Fibroblast of skin of abdomen (primary cell): ENCODE results near the gene KRT7.
"Not testable (repeated sequence)": the region's sequence is repeated elsewhere in the genome, so short reads cannot be mapped to it uniquely, and the experiment has no call there.

Experiments used
- DNase-seq: peaks from one replicate; pipeline ENCODE4 v3.0.0-alpha.2; 2013

The KRT7 gene

DNA sequence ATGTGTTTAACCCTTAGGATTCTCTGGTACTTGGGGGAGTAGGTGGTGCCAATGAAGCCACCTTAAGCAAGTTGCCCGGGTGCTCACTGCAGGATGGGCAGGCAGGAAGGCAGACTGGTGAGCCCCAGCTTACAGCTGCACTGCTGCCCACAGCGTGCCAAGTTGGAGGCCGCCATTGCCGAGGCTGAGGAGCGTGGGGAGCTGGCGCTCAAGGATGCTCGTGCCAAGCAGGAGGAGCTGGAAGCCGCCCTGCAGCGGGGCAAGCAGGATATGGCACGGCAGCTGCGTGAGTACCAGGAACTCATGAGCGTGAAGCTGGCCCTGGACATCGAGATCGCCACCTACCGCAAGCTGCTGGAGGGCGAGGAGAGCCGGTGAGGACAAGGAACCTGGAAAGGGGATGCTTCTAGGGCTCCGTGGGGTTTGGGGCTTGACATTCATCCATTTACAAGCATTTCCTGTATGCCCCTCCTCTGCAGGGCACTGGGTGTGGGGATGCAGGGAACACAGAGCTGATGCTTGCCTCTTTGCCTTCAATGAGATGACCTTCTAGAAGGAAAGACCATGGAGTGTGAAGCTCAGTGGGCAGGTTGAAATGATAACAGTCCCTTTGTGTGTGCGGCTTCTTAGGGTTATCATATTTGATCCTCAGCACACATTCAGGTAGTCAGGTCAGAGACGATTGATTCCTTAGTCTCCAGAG, 12.4 kb downstream of the KRT7 start:
- DNase-seq: no peak

DNA sequence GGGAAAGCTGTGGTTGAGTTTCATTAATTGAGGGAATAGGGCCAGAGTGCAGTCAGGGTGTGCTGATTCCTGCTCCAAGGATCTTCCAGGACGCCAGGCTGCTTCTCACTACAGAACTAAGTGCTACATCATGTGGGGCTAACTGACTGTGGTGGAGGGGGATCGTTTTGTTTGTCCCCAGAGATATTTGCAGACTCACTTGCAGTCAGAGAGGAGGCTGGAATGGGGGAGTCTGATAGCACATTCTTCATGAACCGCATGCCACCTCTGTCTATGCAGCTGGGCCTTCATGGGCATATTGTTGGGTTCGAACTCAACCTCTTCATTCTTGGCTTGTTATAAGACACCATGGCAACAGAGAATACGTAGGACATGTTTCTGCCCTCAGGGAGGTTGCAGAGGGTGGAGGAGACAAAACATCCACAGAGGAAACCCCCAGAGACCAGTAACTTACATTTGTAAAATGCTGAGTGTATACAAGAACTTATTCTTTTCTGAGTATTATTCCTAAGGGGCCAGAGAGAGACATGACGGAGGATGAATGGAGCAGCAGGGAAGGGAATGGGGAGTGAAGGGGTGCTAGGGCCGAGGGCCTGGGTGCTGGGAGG, 13.0 kb downstream of the KRT7 start:
- no peak for DNase-seq

DNA sequence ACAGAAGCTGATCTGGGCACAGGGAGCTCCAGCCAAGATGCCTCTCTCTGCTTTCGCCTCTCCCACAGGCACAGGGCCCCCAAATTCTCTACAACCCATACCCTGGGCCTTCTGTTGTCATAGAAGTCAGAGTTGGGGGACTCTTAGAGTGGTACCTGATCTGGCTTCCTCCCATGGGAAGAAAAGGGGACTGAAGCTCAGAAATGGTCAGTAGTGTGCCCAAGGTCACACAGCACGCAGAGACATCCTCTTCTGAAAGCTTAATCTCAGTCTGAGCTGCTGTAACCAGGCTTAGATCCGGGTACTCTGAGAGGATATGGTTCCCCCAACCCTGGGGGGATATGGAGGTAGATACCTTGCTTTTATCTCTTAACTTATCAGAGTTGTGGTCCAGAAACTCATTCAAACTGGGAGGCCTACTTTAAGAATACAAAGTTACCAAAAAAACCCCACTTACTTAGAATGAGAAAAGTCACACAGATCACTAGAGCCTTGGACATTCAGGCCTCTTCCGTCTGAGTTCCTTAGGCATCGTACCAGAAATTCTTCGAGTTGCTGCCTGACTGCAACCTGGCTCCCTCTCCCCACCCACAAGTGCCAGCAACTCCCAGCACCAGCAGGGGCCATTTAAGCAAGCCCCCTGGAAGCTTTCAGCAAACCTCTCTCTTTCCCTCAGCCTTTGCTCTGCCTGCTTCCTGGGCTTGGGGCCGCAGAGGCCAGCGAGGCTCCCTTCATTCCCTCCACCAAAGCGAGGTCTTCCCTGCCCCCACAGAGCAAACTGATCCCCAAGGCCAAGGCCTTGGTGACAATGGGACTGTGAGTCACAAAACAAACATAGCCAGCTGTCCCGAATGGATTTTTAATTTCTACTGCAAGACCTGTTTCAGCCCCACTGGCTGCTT, 13.9 kb downstream of the KRT7 start:
- DNase-seq: no peak

DNA sequence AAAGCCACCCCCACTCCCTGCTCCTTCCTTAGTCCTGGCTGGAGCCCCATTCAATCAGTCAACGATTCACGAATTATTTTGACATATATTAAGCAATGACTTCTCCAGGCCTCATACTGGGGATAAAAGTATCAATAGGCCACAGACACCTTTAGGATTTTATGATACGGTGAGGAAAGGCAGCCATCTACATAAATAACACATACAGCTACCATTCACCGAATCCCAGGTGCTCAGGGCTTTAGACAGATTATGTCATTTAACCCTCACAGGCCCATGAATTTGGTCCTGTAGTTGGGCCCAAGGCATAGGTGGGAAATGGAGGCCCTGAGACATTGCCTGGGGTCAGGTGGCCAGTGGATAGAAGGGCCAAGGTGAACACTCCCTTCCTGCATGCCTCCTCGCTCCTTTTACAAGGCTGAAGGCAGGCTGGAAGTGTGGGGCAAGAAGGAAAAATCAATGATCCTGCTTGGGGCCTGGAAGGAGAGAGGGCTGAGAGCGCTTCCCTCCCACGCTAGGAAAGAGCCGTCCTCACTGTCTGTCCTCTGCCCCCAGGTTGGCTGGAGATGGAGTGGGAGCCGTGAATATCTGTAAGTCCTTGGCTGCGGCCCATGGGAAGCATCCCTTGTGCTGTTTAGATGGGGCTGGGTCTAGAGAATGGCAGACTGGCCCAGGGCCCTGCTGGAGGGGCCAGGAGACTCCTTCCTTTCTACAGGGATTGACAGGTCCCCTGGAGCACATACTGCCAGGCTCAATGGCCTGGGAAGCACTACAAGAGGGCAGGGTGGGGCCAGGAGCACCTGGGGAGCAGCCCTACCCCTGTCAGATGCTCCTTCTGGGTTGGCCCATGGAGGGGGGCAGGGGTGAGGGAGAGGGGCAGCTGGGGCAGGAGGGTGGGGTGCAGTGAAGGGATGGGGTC, 14.8 kb downstream of the KRT7 start:
- DNase-seq: no peak

DNA sequence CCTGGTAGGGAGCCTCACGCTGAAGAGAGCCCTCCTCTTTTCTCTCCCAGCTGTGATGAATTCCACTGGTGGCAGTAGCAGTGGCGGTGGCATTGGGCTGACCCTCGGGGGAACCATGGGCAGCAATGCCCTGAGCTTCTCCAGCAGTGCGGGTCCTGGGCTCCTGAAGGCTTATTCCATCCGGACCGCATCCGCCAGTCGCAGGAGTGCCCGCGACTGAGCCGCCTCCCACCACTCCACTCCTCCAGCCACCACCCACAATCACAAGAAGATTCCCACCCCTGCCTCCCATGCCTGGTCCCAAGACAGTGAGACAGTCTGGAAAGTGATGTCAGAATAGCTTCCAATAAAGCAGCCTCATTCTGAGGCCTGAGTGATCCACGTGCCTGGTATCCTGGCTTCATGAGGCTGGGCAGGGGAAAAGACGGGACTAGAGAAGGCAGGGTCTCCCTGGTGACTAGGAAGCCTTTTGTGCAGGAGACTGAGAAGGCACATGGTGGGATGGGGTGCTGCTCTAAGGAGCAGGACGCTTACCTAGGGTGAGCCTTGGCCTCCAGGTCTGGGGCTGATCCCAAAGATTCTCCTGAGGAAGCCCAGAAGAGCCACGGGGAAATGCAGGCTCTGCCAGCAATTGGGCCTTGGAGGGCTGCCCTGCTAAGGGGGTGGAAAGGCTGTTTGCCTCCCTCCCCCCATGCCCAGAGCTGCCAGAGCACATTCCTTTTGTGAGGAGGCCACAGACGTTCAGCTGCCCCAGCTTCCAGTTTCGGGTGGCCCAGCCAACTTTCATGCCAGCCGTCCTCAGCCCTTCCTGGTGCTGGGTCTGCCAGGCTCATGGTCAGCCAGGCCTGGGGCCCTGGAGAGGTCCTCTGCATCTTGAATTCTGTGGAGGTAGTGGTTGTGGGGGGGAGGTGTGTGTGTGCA, 15.8 kb downstream of the KRT7 start:
- DNase-seq: no peak

DNA sequence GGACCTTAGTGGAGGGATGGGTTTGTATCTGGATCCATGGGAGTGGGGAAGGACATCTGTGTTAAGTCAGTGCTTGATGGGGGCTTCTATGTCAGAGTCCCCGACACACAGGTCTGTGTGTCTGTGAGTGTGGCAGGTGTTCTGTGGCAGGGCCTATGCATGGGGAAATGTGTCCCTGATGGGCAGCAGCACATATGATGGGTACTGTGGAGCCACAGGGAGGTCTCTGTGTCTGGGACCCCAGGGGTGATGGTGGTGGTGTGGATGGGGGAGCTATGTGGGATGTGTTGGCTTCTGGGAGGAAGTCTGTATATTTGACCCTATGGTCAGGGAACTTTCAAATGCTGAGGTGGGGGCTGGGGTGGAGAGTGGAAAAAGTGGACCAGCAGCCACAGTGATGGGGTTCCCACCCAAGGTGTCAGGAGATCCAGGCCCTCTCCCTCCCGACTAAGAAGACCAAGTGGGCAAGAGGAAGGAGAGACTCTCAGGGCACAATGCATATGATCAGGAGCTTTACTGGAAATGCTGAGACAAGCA, 16.5 kb downstream of the KRT7 start:
- DNase-seq: no peak

DNA sequence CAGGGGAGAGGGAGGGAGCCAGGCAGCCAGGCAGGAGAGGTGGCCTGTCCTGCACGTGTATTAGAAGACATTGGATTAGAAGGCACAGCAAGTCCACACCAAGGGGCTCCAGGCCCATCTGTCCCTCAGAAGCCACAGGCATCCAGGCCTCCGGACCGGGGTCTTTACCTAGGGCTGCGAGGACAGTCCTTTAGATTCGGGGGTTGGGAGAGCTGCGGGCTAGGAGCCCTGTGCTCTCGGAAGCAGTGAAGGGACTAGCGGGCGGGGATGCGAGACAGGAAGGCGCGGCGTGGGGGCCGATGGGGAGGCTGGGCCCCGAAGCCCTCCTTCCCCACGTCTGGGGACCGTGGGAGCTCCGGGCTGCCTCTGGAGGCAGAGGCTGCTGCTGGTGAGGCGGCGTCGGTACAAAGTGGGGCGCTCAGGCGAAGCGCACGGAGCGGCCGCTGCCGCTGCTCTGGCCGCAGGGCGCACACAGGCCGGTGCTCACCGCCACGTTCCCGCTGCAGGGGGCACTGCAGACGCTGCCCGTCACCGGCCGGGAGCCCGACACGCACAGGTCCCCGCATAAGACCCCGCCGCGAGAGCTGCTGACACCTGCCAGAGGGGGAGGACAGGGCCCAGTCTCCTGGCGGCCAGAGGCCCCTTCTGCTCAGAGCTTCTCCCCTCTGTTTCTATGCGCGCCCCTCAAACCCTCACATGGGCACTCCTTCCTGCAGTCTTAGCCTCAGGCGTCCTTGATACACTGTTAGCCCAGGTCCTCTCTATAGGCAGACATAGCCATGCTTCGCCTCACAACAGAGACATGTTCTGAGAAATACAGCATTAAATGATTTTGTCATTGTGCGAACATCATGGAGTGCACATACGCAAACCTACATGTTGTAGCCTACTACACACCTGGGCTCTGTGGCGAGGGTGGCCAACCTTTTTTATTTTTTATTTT, 17.3 kb downstream of the KRT7 start:
- no peak for DNase-seq

DNA sequence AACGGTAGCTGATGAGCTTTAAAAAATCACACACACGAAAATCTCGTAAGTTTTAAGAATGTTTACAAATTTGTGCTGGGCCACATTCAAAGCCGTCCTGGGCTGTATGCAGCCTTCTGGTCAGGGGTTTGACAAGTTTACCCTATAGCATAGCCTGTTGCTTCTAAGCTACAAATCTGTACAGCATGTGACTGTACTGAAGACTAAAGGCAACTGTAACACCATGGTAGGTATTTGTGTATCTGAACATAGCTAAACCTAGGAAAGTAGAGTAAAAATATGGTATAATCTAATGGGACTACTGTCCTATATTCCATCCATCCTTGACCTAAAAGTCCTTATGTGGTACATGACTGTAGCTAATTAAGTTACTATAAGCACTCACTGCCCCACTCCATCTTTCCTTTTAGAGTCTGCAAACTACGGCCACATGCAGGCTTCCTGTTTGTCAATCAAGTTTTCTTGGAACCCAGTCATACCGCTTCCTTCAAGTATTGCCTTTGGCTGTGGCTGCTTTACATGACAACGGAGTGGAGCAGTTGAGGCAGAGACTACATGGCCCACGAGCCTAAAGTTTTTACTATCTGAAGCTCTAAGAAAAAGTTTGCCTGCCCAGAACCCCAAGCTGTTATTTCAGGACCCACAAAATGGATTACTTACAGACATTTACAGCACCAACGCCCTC, 18.5 kb downstream of the KRT7 start:
- DNase-seq: no peak

DNA sequence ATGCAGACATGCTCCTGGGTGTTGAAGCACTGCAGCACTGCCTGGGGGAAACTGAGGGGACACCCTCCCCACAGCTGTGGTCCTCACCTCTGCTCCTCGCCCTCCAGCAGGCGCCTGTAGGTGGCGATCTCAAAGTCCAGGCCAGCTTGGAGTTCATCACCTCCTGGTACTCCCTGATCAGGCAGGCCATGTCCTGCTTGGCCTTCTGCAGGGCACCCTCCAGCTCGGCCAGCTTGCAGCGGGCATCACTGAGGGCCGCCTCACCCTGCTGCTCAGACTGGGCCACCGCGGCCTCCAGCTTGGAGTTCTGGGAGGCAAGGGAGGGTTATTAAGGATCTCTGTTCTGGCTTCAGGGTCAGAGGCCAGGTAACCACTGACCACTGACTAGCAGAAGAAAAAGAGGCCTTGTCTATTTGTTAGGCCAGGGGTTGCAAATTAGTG, 19.2 kb downstream of the KRT7 start:
- DNase-seq: not testable (repeated sequence)

DNA sequence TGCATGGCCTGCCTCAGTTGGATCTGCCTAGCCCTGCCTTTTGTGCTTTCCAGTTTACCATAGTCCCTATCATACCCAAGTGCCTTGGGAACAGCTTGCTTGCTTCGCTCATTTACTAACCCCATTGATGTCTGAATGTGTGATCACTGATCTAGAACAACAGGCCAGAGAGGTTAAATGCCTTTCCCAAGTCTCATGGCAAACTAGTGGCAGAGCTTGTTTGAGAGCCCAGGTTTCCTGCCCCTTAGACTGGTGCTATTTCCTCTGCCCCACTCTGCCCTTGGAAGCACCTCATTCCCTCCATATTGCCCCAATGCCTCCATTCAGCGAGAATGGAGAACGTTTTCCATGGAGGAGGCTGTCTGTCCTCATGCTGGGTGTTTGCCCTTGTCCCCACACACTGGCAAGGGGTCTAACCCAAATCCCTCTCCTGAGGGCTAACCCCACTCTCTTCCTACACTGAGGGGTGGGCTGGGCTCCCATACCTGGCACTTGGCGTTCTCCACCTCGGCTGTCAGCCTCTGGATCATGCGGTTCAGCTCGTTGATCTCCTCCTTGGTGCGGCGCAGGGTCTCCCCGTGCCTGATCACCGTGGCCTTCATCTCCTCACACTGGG, 19.8 kb downstream of the KRT7 start:
- DNase-seq: no peak

DNA sequence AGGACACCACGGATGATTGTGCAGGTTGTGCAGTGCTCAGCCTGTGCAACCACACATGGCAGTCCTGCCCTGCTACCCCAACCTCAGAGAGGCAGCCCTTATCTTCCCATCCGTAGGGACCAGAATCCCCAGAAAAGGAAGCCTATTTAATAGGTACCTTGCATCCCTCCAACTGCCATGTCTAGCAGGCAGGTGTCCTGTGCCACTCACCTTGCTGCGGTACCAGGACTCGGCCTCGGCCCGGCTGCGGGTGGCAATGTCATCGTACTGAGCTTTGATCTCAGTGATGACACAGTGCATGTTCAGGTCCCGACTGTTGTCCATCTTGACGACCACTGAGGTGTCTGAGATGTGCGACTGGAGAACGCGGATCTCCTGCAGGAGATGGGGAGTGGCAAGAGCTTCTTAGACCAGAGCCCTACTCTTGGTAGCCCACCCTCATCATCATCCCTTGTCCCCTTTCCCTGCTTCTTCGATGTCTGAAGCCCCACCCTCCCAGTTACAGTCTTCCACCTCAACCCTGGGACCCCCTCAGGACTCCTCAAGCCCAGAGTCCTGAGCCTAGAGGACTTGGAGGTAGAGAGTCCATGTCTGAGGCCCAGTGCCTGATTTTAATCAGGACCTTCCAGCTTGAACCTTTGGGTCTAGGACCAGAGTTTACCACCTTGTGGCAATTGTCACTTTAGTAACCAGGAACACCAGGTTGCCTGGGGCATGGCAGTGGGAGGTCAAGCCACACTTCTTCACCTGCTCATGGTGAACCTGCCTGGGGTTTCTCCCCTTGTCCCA, 20.5 kb downstream of the KRT7 start:
- no peak for DNase-seq

DNA sequence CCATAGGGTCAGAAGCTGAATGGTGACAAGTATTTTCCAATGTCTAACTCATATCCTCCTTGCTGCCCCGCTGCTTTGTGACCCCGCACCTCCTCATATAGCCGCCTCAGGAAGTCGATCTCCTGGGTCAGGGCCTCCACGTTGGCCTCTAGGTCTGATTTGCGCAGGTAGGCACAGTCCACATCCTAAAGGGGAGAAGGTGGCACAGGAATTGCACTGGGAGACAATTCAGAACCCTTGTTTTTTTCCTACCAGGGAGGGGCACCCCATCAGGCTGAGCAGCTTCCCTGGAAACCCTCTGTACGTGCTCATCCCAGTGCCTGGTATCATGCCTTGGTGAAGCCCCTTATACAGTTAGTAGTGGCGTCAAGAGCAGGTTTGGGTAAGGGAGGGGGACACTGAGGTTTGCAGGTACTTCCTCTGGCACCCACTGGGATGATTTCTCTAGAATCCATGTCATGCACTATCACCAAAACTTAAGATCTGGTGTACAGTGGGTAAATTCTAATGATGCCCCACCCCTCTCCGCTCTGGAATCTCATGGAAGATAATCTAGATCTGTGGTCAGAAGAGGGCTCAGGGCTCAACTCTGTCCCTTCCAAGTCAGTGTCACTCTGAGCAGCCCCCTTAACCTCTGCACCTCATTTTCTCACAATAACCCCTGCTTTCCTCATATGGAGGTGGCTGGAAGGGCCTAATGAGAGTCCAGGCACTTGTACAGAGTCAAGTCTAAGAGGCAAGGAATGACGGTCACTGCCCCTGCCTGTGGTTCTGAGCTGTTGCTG, 21.3 kb downstream of the KRT7 start:
- DNase-seq: no peak

DNA sequence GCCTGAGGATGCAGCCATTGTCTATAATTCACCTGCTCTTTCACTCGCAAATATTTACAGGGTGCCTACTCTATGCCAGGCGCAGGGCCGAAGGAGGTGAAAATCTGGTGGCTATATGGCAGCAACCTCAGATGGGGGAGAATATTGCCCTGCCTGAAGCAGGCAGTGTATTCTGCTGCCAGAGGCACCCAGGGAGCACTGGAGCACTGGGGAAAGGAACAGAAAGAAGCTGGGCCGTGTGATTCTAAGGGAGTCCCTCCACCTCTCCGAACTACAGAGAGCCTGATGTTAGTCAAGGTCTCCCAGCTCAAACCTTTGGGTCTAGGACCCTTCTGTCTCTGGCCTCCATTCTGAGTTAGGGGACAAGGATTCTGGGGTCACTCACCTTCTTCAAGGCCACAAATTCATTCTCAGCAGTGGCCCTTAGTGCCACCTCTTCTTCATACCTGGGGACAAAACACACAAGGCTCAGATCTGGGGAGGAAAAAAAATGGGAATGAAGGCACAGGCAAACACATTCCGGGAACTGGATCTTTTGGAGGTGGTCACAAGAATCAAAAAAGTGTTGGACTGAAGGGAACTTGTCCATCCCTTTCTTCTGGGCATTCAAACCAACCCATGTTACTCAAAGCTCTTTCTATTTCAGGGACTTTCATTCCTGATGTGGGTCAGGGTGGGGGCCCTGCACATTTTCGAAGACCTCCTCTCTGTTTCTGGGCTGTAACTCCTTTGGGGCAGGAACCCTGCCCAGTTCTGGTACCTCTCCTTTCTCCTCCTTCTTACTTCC, 22.1 kb downstream of the KRT7 start:
- DNase-seq: no peak

DNA sequence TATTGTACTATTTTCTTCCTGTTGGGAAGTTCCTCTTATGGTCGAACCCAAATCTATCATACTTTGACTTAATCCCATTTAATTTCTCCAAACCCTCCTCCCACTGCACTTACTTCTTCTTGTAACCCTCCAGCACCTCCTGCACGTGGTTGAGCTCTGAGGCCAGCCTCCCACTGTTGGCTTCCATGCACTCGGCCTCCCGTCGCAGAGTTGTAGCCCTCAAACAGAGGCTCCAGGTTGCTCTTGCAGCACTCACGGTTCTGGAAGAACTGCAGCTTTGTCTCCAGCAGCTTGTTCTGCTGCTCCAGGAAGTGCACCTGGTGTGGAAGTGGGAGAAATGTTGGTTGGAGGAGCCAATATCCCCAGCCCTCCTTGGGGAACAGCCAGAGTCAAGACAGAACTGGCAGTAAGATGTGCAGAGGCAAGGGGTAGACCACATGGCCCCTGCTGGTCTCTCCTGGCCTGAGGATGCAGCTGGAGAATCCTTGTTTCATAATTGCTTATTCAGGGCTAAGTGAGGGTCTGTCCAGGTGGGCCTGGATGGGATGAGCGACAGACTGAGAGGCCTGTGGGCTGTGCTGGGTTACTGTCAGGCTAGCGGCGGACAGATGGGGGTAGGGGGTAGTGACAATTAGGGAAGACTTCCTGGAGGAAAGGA, 23.0 kb downstream of the KRT7 start:
- no peak for DNase-seq

DNA sequence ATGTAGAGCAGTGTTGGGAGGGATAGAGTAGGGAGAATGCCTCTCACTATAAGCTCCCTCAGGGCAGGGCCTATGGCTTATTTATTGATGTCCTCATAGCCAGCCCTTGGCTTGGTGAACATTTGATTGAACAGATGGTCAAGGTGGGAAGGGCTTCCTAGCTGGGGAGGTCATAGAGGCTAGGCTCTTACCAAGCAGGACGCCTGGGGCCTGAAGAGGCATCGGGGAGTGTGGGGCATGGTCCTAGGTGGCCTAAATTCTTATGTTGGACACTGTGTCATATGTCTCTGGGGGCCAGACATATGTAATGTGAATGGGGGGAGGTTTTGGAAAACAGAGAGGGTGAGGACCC, 23.5 kb downstream of the KRT7 start:
- DNase-seq: no peak

DNA sequence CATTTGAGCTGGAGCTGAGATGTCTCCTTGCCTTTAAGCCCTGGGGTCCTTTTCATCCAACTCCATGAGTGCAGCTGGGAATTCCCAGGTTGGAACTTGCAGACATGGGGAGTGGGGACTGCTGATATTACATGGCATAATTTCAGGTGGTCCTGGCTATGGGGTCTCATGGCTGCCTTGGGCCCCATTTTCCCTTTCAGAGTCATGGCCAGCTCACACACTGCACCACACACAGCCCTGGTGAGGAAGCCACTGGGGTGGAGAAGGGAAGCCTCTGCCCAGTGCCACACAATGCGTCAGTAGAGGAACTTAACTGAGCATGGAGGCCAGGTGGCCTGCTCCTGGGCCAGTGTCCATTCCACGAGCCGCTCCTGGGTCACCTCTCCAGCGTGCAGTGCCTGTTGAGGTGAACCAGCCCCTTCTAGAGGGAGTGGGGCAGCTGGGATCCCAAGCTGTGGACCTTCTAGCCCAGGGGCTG, 24.1 kb downstream of the KRT7 start:
- DNase-seq: no peak
